ENCODE data around the gene KIAA0232.
"Not testable (repeated sequence)": the region's sequence is repeated elsewhere in the genome, so short reads cannot be mapped to it uniquely, and the experiment has no call there.

Gene KIAA0232

GRCh38 chr4:6811165-6811564 lies 28.6 kb downstream of the KIAA0232 start:
- DNase-seq = no peak

- DNase-seq = no peak
Measured at GRCh38 chr4:6812766-6813165, 30.2 kb downstream of the KIAA0232 start.

- DNase-seq = no peak
Measured at GRCh38 chr4:6813725-6814124, 31.2 kb downstream of the KIAA0232 start.

GRCh38 chr4:6815029-6815836 lies 32.7 kb downstream of the KIAA0232 start:
- no peak for DNase-seq

GRCh38 chr4:6819295-6819694 lies 36.8 kb downstream of the KIAA0232 start:
- DNase-seq = no peak

- DNase-seq = no peak
Measured at GRCh38 chr4:6820695-6821094, 38.2 kb downstream of the KIAA0232 start.

GRCh38 chr4:6824071-6824470 lies 41.5 kb downstream of the KIAA0232 start:
- peak; percentile 11 for DNase-seq

- no peak for DNase-seq
Measured at GRCh38 chr4:6824772-6825402, 42.4 kb downstream of the KIAA0232 start.

- no peak for DNase-seq
Measured at GRCh38 chr4:6825403-6825802, 42.9 kb downstream of the KIAA0232 start.

GRCh38 chr4:6826781-6827508 lies 44.4 kb downstream of the KIAA0232 start:
- DNase-seq = no peak

- no peak for DNase-seq
Measured at GRCh38 chr4:6829086-6829485, 46.6 kb downstream of the KIAA0232 start.

GRCh38 chr4:6834867-6835266 lies 52.3 kb downstream of the KIAA0232 start:
- no peak for DNase-seq

- not testable (repeated sequence) for DNase-seq
Measured at GRCh38 chr4:6835616-6836015, 53.1 kb downstream of the KIAA0232 start.

- not testable (repeated sequence) for DNase-seq
Measured at GRCh38 chr4:6837106-6837505, 54.6 kb downstream of the KIAA0232 start.

- no peak for DNase-seq
Measured at GRCh38 chr4:6839579-6839978, 57.1 kb downstream of the KIAA0232 start.

GRCh38 chr4:6840062-6840976 lies 57.8 kb downstream of the KIAA0232 start:
- peak; percentile 35 for DNase-seq

GRCh38 chr4:6845027-6845426 lies 62.5 kb downstream of the KIAA0232 start:
- DNase-seq = no peak

GRCh38 chr4:6845574-6845973 lies 63.0 kb downstream of the KIAA0232 start:
- no peak for DNase-seq

- DNase-seq = no peak
Measured at GRCh38 chr4:6847178-6847577, 64.7 kb downstream of the KIAA0232 start.

GRCh38 chr4:6848717-6849305 lies 66.3 kb downstream of the KIAA0232 start:
- no peak for DNase-seq

GRCh38 chr4:6849691-6850090 lies 67.2 kb downstream of the KIAA0232 start:
- DNase-seq = no peak

GRCh38 chr4:6851431-6851830 lies 68.9 kb downstream of the KIAA0232 start:
- no peak for DNase-seq
